ENCODE measurements around the gene CFLAR.
A peak's percentile ranks its signal among the peaks of the same experiment; 100 is the strongest.

CFLAR gene

DNA sequence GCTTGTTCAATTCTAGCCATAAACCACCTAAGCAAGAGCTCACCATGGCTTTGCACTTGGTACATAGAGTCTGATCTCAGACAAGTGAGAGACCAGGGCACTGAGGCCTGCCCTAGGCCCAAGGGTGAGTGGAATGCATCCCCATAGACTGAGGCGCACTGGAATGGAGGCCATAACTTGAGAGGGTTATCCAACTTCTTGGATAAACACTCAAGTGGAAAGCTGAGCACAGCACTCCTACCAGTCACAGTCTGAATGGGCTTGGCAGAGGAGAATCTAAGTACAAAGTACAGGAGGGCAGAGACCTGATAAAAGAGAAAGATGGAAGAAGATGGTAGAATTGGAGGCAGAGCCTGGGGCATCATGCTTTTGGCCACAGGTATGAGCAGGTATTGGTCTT, 36.6 kb downstream of the CFLAR start:
- no peak overlapping the region for H3K9ac ChIP-seq (ENCODE audit: low read length)
- H3K79me2 ChIP-seq (ENCODE audit: low read length): peaks cover 91% of the 10 kb centered on the region
- peaks cover 68% of the 10 kb centered on the region for H4K20me1 ChIP-seq (ENCODE audit: insufficient read depth, low read length)
- TF ChIP-seq EZH2phosphoT487 (IDR thresholded peaks at IDR 0.05; ENCODE audit: low read depth) (no peak), CTCF (IDR thresholded peaks at IDR 0.05; ENCODE audit: low read depth, low read length) (no peak)
- H3K4me1 ChIP-seq (ENCODE audit: low read length): peaks cover 85% of the 10 kb centered on the region
- H3K4me2 ChIP-seq (ENCODE audit: low read length): no peak overlapping the region
- H2AFZ ChIP-seq (ENCODE audit: low read depth, low read length): no peak overlapping the region
- no peaks in the 10 kb centered on the region for H3K9me3 ChIP-seq (ENCODE audit: insufficient read depth, low read length)
- H3K36me3 ChIP-seq (replicated peaks; ENCODE audit: low read depth, low read length): peaks cover 71% of the 10 kb centered on the region
- no peak overlapping the region for H3K4me3 ChIP-seq (ENCODE audit: low read length)
- no peaks in the 10 kb centered on the region for H3K27me3 ChIP-seq (ENCODE audit: low read depth, low read length)
- H3K27ac ChIP-seq (ENCODE audit: low read length): peak overlapping the region; percentile 80

DNA sequence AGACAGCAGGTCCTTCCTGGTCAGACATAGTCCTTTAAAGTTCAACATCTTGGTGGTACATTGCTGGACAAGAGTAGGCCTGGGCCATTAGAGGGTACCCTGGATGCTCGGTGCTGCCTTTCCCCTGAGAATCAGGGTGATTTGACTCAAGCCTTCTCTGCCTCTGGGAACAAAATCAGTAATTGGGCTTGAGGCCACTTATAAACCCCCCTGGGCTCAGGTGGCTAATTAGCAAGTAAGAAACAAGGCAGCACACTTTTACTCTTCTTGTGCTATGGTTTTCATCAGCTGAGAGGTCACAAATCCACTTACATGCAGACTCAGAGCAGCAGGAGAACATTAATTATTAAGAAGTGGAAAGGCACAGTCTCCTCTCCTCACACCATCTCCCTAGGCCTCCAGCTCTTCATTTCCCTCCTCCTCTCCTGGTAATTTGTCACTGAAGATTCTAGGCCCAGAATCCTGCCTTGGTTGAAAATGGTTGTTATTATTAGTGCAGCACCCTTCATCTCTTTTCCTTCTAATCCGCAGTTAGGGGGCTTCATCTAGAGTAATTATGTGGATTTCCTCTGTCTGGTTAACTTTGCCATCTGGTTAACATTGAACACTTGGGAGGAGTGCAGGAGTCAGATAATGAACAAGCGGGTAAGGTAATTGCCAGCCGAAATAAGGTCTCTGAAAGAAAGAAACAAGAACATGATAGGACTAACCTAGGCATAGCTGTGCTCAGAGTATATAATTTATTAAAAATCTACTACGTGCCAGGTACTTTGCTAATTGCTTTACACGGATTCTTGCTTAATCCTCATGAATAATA, 37.2 kb downstream of the CFLAR start:
- Histone ChIP-seq H3K9me3 (ENCODE audit: insufficient read depth, low read length) (no peaks in the 10 kb centered on the region), H2AFZ (ENCODE audit: low read depth, low read length) (no peak overlapping the region), H3K4me2 (ENCODE audit: low read length) (no peak overlapping the region), H3K4me3 (ENCODE audit: low read length) (no peak overlapping the region), H3K27me3 (ENCODE audit: low read depth, low read length) (no peaks in the 10 kb centered on the region), H3K4me1 (ENCODE audit: low read length) (peaks cover 91% of the 10 kb centered on the region), H3K27ac (ENCODE audit: low read length) (peak overlapping the region; percentile 80), H4K20me1 (ENCODE audit: insufficient read depth, low read length) (peaks cover 68% of the 10 kb centered on the region), H3K36me3 (replicated peaks; ENCODE audit: low read depth, low read length) (peaks cover 71% of the 10 kb centered on the region), H3K79me2 (ENCODE audit: low read length) (peaks cover 95% of the 10 kb centered on the region), H3K9ac (ENCODE audit: low read length) (no peak overlapping the region)
- TF ChIP-seq EZH2phosphoT487 (IDR thresholded peaks at IDR 0.05; ENCODE audit: low read depth) (no peak), CTCF (IDR thresholded peaks at IDR 0.05; ENCODE audit: low read depth, low read length) (no peak)

GRCh38 chr2:201154615-201155399, 38.8 kb downstream of the CFLAR start:
- Histone ChIP-seq H3K4me1 (ENCODE audit: low read length) (peaks cover 79% of the 10 kb centered on the region), H3K36me3 (replicated peaks; ENCODE audit: low read depth, low read length) (peaks cover 67% of the 10 kb centered on the region), H4K20me1 (ENCODE audit: insufficient read depth, low read length) (peaks cover 54% of the 10 kb centered on the region), H3K4me3 (ENCODE audit: low read length) (no peak overlapping the region), H3K79me2 (ENCODE audit: low read length) (peaks cover 92% of the 10 kb centered on the region), H3K27ac (ENCODE audit: low read length) (peak overlapping the region; percentile 94), H2AFZ (ENCODE audit: low read depth, low read length) (no peak overlapping the region), H3K4me2 (ENCODE audit: low read length) (peak overlapping the region; percentile 19; the same call in 1 of the 2 replicates), H3K9me3 (ENCODE audit: insufficient read depth, low read length) (no peaks in the 10 kb centered on the region), H3K27me3 (ENCODE audit: low read depth, low read length) (no peaks in the 10 kb centered on the region), H3K9ac (ENCODE audit: low read length) (no peak overlapping the region)
- no peak for TF ChIP-seq CTCF (IDR thresholded peaks at IDR 0.05; ENCODE audit: low read depth, low read length)
- no peak for TF ChIP-seq EZH2phosphoT487 (IDR thresholded peaks at IDR 0.05; ENCODE audit: low read depth)

DNA sequence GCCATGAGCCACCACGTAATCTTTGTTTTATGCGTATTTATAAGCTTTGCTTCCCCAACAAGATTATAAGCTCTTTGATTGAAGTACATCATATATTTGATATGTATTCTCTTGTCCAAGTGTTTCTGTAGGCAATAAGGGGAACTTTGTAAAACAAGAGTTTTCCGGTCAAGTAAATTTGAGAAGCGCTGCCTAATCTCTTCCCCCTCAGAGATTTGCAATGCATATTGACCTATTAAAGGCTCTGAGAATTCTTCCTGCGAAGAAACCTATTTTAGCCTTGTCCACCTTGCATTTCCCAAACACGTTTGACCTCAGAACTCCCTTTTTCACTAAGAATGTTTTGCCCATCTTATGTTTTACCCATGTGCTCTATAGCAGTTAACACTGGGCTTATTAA, 40.1 kb downstream of the CFLAR start:
- Histone ChIP-seq H3K4me1 (ENCODE audit: low read length) (peaks cover 69% of the 10 kb centered on the region), H3K36me3 (replicated peaks; ENCODE audit: low read depth, low read length) (peaks cover 70% of the 10 kb centered on the region), H3K27me3 (ENCODE audit: low read depth, low read length) (no peaks in the 10 kb centered on the region), H4K20me1 (ENCODE audit: insufficient read depth, low read length) (peaks cover 55% of the 10 kb centered on the region), H3K27ac (ENCODE audit: low read length) (peak overlapping the region; percentile 94), H3K9ac (ENCODE audit: low read length) (peak overlapping the region; percentile 50), H3K79me2 (ENCODE audit: low read length) (peaks cover 91% of the 10 kb centered on the region), H2AFZ (ENCODE audit: low read depth, low read length) (no peak overlapping the region), H3K4me2 (ENCODE audit: low read length) (peak overlapping the region; percentile 58), H3K4me3 (ENCODE audit: low read length) (peak overlapping the region; percentile 21; the same call in 1 of the 2 replicates), H3K9me3 (ENCODE audit: insufficient read depth, low read length) (no peaks in the 10 kb centered on the region)
- TF ChIP-seq CTCF (IDR thresholded peaks at IDR 0.05; ENCODE audit: low read depth, low read length) (no peak), EZH2phosphoT487 (IDR thresholded peaks at IDR 0.05; ENCODE audit: low read depth) (no peak)
